Suprapubic skin (tissue), 4 donors: Measurements from ENCODE around the gene ZNRD2. TPM values are rescaled to one million over a fixed set of nuclear protein-coding genes. Genes with fewer than 3 reads are reported as not detected.

Source experiments
- DNase-seq, 2 donors: peaks; one replicate each; pipeline ENCODE4 v3.0.0-alpha.2; 2019; ENCODE audit warnings: low spot score in 2 of 2
- H3K27ac ChIP-seq: fragments of 200-600 bp; sonication (generic); one replicate; pipeline ENCODE4 v1.5.1; 2019
- H3K27me3 ChIP-seq: fragments of 200-600 bp; sonication (generic); one replicate; pipeline ENCODE4 v1.5.1; 2019
- H3K36me3 ChIP-seq: fragments of 200-600 bp; sonication (generic); one replicate; pipeline ENCODE4 v1.5.1; 2019
- H3K4me1 ChIP-seq: fragments of 200-600 bp; sonication (generic); one replicate; pipeline ENCODE4 v1.5.1; 2019
- H3K4me3 ChIP-seq: fragments of 200-600 bp; sonication (generic); one replicate; pipeline ENCODE4 v1.5.1; 2019; ENCODE audit warnings: mild to moderate bottlenecking
- H3K9me3 ChIP-seq: fragments of 200-600 bp; sonication (generic); one replicate; pipeline ENCODE4 v1.5.1; 2019
- EP300 ChIP-seq: sonication (generic); formaldehyde crosslinking; IDR thresholded peaks from one replicate; pipeline ENCODE4 v1.6.1; 2017; ENCODE audit warnings: antibody characterized with exemption
- POLR2A ChIP-seq, 2 donors: fragments of 450-650 bp; IDR thresholded peaks; one replicate each; pipeline ENCODE4 v1.6.1; 2017; ENCODE audit warnings: antibody characterized with exemption in 2 of 2, mild to moderate bottlenecking in 2 of 2, moderate library complexity in 2 of 2
- POLR2AphosphoS5 ChIP-seq, 3 donors: sonication (generic); formaldehyde crosslinking; IDR thresholded peaks; one replicate each; pipeline ENCODE4 v1.6.1; 2017; ENCODE audit warnings: antibody characterized with exemption in 3 of 3
- WGBS: methylation state at CpG from one replicate; pipeline ENCODE4 v1.1.5; 2018; 5-methylcytosine and 5-hydroxymethylcytosine counted together
- total RNA-seq, 4 donors: library from RNA; depleted of rRNA; stranded (reverse); fragments of >200 nt; gene quantifications; one replicate each; pipeline ENCODE4 v1.1.0, GENCODE V29; 2016
- TF ChIP-seq, protein P1 (sequence below), 2 donors: fragments of 200-600 bp in 1 of 2; fragments of 450-650 bp in 1 of 2; sonication (generic) in 1 of 2; IDR thresholded peaks; one replicate each; pipeline ENCODE4 v1.5.1; 2016 to 2019; ENCODE audit warnings: antibody characterized with exemption in 2 of 2, mild to moderate bottlenecking in 1 of 2, moderate library complexity in 1 of 2

Gene ZNRD2
- total RNA-seq, 4 donors from 2014 or later: 60.9 to 97.4 (median 77.9) TPM

DNA sequence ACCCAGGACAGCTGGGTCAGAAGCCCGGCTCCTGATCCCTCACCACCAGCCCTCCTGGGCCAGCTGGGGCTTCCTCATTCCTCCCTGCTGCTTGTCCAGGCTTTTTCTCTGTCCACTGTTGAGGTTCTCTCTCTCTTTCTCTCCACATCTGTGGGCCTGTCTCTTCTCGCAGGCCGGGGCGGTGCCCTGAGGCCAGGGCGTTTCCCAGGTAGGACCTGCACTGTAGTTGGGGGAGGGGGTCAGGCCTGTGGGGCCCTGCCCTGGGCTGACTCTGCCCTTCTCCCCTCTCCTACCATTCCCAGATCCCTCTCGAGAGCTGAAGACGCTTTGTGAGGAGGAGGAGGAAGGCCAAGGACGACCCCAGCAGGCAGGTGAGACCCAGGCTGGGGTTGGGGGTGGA is 10.5 kb downstream of the ZNRD2 start:
- Histone ChIP-seq H3K4me1 (peaks cover 45% of the 10 kb centered on the region), H3K27me3 (no peaks in the 10 kb centered on the region), H3K36me3 (peaks cover 30% of the 10 kb centered on the region), H3K4me3 (no peak overlapping the region), H3K9me3 (no peaks in the 10 kb centered on the region), H3K27ac (no peak overlapping the region)
- DNase-seq: no peak
- TF ChIP-seq, protein P1, sequence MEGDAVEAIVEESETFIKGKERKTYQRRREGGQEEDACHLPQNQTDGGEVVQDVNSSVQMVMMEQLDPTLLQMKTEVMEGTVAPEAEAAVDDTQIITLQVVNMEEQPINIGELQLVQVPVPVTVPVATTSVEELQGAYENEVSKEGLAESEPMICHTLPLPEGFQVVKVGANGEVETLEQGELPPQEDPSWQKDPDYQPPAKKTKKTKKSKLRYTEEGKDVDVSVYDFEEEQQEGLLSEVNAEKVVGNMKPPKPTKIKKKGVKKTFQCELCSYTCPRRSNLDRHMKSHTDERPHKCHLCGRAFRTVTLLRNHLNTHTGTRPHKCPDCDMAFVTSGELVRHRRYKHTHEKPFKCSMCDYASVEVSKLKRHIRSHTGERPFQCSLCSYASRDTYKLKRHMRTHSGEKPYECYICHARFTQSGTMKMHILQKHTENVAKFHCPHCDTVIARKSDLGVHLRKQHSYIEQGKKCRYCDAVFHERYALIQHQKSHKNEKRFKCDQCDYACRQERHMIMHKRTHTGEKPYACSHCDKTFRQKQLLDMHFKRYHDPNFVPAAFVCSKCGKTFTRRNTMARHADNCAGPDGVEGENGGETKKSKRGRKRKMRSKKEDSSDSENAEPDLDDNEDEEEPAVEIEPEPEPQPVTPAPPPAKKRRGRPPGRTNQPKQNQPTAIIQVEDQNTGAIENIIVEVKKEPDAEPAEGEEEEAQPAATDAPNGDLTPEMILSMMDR (IDR thresholded peaks at IDR 0.05): no peak
- no peak for TF ChIP-seq POLR2AphosphoS5 (IDR thresholded peaks at IDR 0.05)
- no peak for TF ChIP-seq EP300
- no peak for TF ChIP-seq POLR2A (IDR thresholded peaks at IDR 0.05)
- 71% methylated on average over 7 of the region's 8 CpGs for WGBS

DNA sequence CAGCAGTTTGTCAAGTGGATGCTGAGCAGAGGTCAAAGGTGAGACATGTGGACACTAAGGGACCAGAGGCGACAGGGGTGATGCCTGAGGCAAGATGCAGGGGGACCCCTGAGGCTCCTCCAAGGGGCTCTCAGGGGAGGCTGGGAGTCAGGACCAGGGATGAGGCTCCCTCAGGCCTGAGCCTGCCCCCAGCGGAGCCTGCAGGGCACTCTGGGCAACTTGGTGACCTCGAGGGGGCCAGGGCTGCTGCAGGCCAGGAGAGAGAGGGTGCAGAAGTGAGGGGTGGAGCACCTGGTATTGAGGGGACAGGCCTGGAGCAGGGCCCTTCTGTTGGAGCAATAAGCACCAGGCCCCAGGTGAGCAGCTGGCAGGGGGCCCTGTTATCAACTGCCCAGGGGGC is 11.7 kb downstream of the ZNRD2 start:
- no peak for DNase-seq
- peaks cover 41% of the 10 kb centered on the region for H3K4me1 ChIP-seq
- no peak overlapping the region for H3K4me3 ChIP-seq
- 100% methylated on average over 1 of the region's 3 CpGs for WGBS
- H3K27me3 ChIP-seq: no peaks in the 10 kb centered on the region
- TF ChIP-seq POLR2A (IDR thresholded peaks at IDR 0.05) (no peak), POLR2AphosphoS5 (IDR thresholded peaks at IDR 0.05) (no peak), EP300 (no peak)
- TF ChIP-seq, protein P1 (IDR thresholded peaks at IDR 0.05): no peak
- peaks cover 33% of the 10 kb centered on the region for H3K36me3 ChIP-seq
- H3K27ac ChIP-seq: no peak overlapping the region
- no peaks in the 10 kb centered on the region for H3K9me3 ChIP-seq

DNA sequence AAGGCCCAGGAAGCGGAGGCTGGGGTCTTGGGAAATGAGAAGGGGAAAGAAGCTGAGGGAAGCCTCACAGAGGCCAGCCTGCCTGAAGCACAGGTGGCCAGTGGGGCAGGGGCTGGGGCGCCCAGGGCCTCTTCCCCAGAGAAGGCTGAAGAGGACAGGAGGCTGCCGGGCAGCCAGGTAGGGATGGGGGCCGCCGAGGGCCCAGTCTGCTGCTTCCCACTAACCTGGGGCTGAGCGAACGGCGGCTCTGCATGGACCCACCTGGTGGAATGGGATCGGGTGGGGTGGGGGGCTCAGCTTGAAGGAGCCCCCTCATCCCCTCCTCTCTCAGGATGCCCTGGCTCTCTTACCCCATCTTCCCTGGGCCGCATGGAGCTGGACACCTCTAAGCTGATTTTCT is 13.3 kb downstream of the ZNRD2 start:
- Histone ChIP-seq H3K4me3 (no peak overlapping the region), H3K27ac (no peak overlapping the region), H3K4me1 (peaks cover 41% of the 10 kb centered on the region), H3K9me3 (no peaks in the 10 kb centered on the region), H3K36me3 (peaks cover 33% of the 10 kb centered on the region), H3K27me3 (no peaks in the 10 kb centered on the region)
- 95% methylated on average over 6 of the region's 10 CpGs for WGBS
- TF ChIP-seq EP300 (no peak), POLR2A (IDR thresholded peaks at IDR 0.05) (no peak), POLR2AphosphoS5 (IDR thresholded peaks at IDR 0.05) (no peak)
- TF ChIP-seq, protein P1 (IDR thresholded peaks at IDR 0.05): no peak
- no peak for DNase-seq

DNA sequence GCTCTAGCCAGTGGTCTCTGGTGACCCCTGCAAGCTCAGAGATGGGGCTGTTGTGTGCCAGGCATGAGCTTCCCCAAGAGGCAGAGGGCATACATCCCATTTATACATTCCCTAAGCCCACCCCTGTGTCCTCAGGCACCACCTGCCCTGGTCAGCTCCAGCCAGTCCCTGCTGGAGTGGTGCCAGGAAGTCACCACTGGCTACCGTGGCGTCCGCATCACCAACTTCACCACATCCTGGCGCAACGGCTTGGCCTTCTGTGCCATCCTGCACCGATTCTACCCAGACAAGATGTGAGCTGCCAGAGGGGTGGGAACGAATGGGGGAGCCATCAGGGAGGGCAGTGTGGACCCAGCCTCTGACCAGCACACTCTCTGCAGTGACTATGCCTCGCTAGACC is 13.8 kb downstream of the ZNRD2 start:
- no peak overlapping the region for H3K27ac ChIP-seq
- H3K4me3 ChIP-seq: no peak overlapping the region
- 77% methylated on average over 5 of the region's 8 CpGs for WGBS
- TF ChIP-seq POLR2AphosphoS5 (IDR thresholded peaks at IDR 0.05) (no peak), EP300 (no peak), POLR2A (IDR thresholded peaks at IDR 0.05) (no peak)
- TF ChIP-seq, protein P1 (IDR thresholded peaks at IDR 0.05): no peak
- no peak for DNase-seq
- no peaks in the 10 kb centered on the region for H3K27me3 ChIP-seq
- peaks cover 29% of the 10 kb centered on the region for H3K36me3 ChIP-seq
- H3K4me1 ChIP-seq: peaks cover 45% of the 10 kb centered on the region
- H3K9me3 ChIP-seq: no peaks in the 10 kb centered on the region

DNA sequence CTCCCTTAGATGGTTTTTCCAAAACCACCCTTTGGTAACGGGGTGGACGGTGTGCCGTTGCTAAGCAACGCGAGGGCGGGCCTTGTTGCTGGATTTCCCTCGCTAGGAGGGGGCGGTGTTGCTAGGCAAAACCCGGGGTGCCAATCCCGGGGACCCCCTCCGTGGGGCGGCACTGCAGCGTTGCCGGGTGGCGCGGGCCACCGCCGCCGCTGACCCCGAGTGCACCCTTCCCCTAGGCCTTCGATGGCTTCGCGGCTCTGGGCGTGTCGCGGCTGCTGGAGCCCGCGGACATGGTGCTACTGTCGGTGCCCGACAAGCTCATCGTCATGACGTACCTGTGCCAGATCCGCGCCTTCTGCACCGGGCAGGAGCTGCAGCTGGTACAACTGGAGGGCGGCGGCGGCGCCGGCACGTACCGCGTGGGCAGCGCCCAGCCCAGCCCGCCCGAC is 14.5 kb downstream of the ZNRD2 start:
- Histone ChIP-seq H3K4me3 (peak overlapping the region; percentile 19), H3K27me3 (no peaks in the 10 kb centered on the region), H3K9me3 (no peaks in the 10 kb centered on the region), H3K36me3 (peaks cover 23% of the 10 kb centered on the region), H3K27ac (no peak overlapping the region), H3K4me1 (peaks cover 49% of the 10 kb centered on the region)
- 82% methylated on average over 33 of the region's 46 CpGs for WGBS
- TF ChIP-seq EP300 (no peak), POLR2A (IDR thresholded peaks at IDR 0.05) (no peak), POLR2AphosphoS5 (IDR thresholded peaks at IDR 0.05) (no peak)
- TF ChIP-seq, protein P1 (IDR thresholded peaks at IDR 0.05): no peak
- no peak for DNase-seq
